IMR-90 (cell line): ENCODE measurements around the gene PDGFA. TPM values are rescaled to one million over a fixed set of nuclear protein-coding genes. Genes with fewer than 3 reads are reported as not detected.

Source experiments
- ATAC-seq: fragments of 200-7000 bp; cut with Tn5 transposase; 2 replicates; pipeline ENCODE4 v1.9.1; 2020; ENCODE audit warnings: low read depth, mild to moderate bottlenecking, moderate library complexity
- BruUV-seq: library from RNA; stranded (reverse); fragments of 400-500 nt; replicated peaks from 2 replicates; lab custom pipeline; 2021; lab: Mats Ljungman, UMichigan
- CTCF ChIA-PET: fragments of 300-600 bp; formaldehyde crosslinking; extraction: SDS; loops from one replicate; lab custom pipeline; 2021; ENCODE audit warnings: antibody characterized with exemption; lab: Yijun Ruan, JAX
- POLR2A ChIA-PET: fragments of 300-600 bp; sonication (Branson Sonifier 250); formaldehyde crosslinking; loops from one replicate; lab custom pipeline; 2022; ENCODE audit warnings: antibody characterized with exemption; ENCODE audit not compliant: unreplicated experiment; lab: Charles Lee
- DNase-seq: peaks from one replicate; pipeline ENCODE4 v3.0.0; 2013
- H2AFZ ChIP-seq: replicated peaks from 2 replicates; pipeline ENCODE3; 2013; ENCODE audit warnings: low read length, mild to moderate bottlenecking; ENCODE audit not compliant: poor library complexity
- H2AK5ac ChIP-seq: 2 replicates; pipeline ENCODE4 v1.6.1; 2013; ENCODE audit warnings: low read depth, low read length, inconsistent platforms
- H2AK9ac ChIP-seq: replicated peaks from 2 replicates; pipeline ENCODE3; 2013; ENCODE audit warnings: mild to moderate bottlenecking, low read depth, low read length, moderate library complexity; ENCODE audit not compliant: poor library complexity
- H2BK120ac ChIP-seq: 2 replicates; pipeline ENCODE4 v1.6.1; 2013; ENCODE audit warnings: low read depth, low read length, inconsistent platforms
- H2BK15ac ChIP-seq: 3 replicates; pipeline ENCODE4 v1.6.1; 2013; ENCODE audit warnings: low read depth, low read length, inconsistent platforms
- H2BK20ac ChIP-seq: 2 replicates; pipeline ENCODE4 v1.6.1; 2013; ENCODE audit warnings: low read depth, mild to moderate bottlenecking, inconsistent platforms, low read length, moderate library complexity
- H2BK5ac ChIP-seq: 2 replicates; pipeline ENCODE4 v1.6.1; 2013; ENCODE audit warnings: mild to moderate bottlenecking, low read depth, low read length, inconsistent platforms; ENCODE audit not compliant: poor library complexity, severe bottlenecking
- H3K14ac ChIP-seq: replicated peaks from 2 replicates; pipeline ENCODE4 v1.6.1; 2013; ENCODE audit warnings: low read depth, low read length, inconsistent platforms
- H3K18ac ChIP-seq: 2 replicates; pipeline ENCODE4 v1.6.1; 2013; ENCODE audit warnings: low read depth, low read length, control low read depth
- H3K23ac ChIP-seq: 2 replicates; pipeline ENCODE4 v1.6.1; 2013; ENCODE audit warnings: low read depth, low read length, inconsistent platforms
- H3K27ac ChIP-seq: 2 replicates; pipeline ENCODE4 v1.5.1; 2013; ENCODE audit warnings: mild to moderate bottlenecking, control low read depth, low read length; ENCODE audit not compliant: insufficient read depth
- H3K27me3 ChIP-seq: 2 replicates; pipeline ENCODE4 v1.6.1; 2013; ENCODE audit warnings: low read length; ENCODE audit not compliant: control insufficient read depth, insufficient read depth
- H3K36me3 ChIP-seq: 2 replicates; pipeline ENCODE4 v1.6.1; 2013; ENCODE audit warnings: low read length, mixed read lengths; ENCODE audit not compliant: control insufficient read depth, insufficient read depth
- H3K4ac ChIP-seq: 2 replicates; pipeline ENCODE4 v1.6.1; 2013; ENCODE audit warnings: low read depth, low read length, inconsistent platforms
- H3K4me1 ChIP-seq: 2 replicates; pipeline ENCODE4 v1.6.1; 2013; ENCODE audit warnings: low read length, mixed read lengths; ENCODE audit not compliant: control insufficient read depth, insufficient read depth
- H3K4me2 ChIP-seq: 2 replicates; pipeline ENCODE4 v1.6.1; 2013; ENCODE audit warnings: low read depth, mild to moderate bottlenecking, control low read depth, low read length, moderate library complexity
- H3K4me3 ChIP-seq: 2 replicates; pipeline ENCODE4 v1.5.1; 2013; ENCODE audit warnings: low read depth, mild to moderate bottlenecking, control low read depth, low read length, moderate library complexity; ENCODE audit not compliant: insufficient read depth
- H3K56ac ChIP-seq: 2 replicates; pipeline ENCODE4 v1.6.1; 2013; ENCODE audit warnings: low read length, inconsistent platforms; ENCODE audit not compliant: insufficient read depth; ENCODE audit errors: extremely low read depth
- H3K79me1 ChIP-seq, 2 experiments: 2 replicates each; pipeline ENCODE4 v1.6.1; 2013; ENCODE audit warnings: low read length in 2 of 2, inconsistent platforms in 1 of 2, low read depth in 1 of 2
- H3K9ac ChIP-seq: 2 replicates; pipeline ENCODE4 v1.6.1; 2013; ENCODE audit warnings: low read depth, low read length, control low read depth
- H3K9me1 ChIP-seq: 2 replicates; pipeline ENCODE4 v1.6.1; 2013; ENCODE audit warnings: low read length, inconsistent platforms; ENCODE audit not compliant: insufficient read depth
- H3K9me3 ChIP-seq: 2 replicates; pipeline ENCODE4 v1.6.1; 2013; ENCODE audit warnings: low read length; ENCODE audit not compliant: control insufficient read depth, insufficient read depth
- H4K20me1 ChIP-seq: 2 replicates; pipeline ENCODE4 v1.6.1; 2013; ENCODE audit warnings: low read length, inconsistent platforms; ENCODE audit not compliant: insufficient read depth
- H4K5ac ChIP-seq: 2 replicates; pipeline ENCODE4 v1.6.1; 2013; ENCODE audit warnings: mild to moderate bottlenecking, low read depth, low read length, control low read depth
- H4K8ac ChIP-seq, 2 experiments: 2 replicates each; pipeline ENCODE4 v1.6.1; 2013; ENCODE audit warnings: low read depth in 2 of 2, low read length in 2 of 2, control low read depth in 1 of 2, inconsistent platforms in 1 of 2
- H4K91ac ChIP-seq: 2 replicates; pipeline ENCODE4 v1.6.1; 2013; ENCODE audit warnings: low read depth, low read length, inconsistent platforms; ENCODE audit not compliant: insufficient read depth
- CEBPB ChIP-seq: IDR thresholded peaks from 2 replicates; pipeline ENCODE4 v1.6.1; 2012; ENCODE audit warnings: low read depth, low read length, improper control_type of control experiment
- CHD1 ChIP-seq: IDR thresholded peaks from 2 replicates; pipeline ENCODE4 v1.6.1; 2012; ENCODE audit warnings: low read depth, low read length, improper control_type of control experiment
- CTCF ChIP-seq: conservative IDR thresholded peaks from 2 replicates; pipeline ENCODE4 v1.5.1; 2012; ENCODE audit warnings: mild to moderate bottlenecking, low read depth, low read length, improper control_type of control experiment
- ELK1 ChIP-seq: fragments of 150-350 bp; IDR thresholded peaks from 2 replicates; pipeline ENCODE4 v1.6.1; 2016; ENCODE audit warnings: low read depth, mild to moderate bottlenecking, low read length, moderate library complexity, borderline replicate concordance
- MAFK ChIP-seq: IDR thresholded peaks from 2 replicates; pipeline ENCODE4 v1.6.1; 2012; ENCODE audit warnings: low read depth, low read length, improper control_type of control experiment
- MAZ ChIP-seq: IDR thresholded peaks from 2 replicates; pipeline ENCODE4 v1.6.1; 2012; ENCODE audit warnings: low read depth, mild to moderate bottlenecking, low read length, improper control_type of control experiment, moderate library complexity, borderline replicate concordance
- MXI1 ChIP-seq: IDR thresholded peaks from 2 replicates; pipeline ENCODE4 v1.6.1; 2012; ENCODE audit warnings: low read depth, mild to moderate bottlenecking, low read length, moderate library complexity, borderline replicate concordance
- NFE2L2 ChIP-seq: fragments of 150-350 bp; IDR thresholded peaks from 2 replicates; pipeline ENCODE4 v1.6.1; 2016; ENCODE audit warnings: low read depth, mild to moderate bottlenecking, low read length
- POLR2A ChIP-seq: IDR thresholded peaks from 2 replicates; pipeline ENCODE4 v1.6.1; 2012; ENCODE audit warnings: mild to moderate bottlenecking, low read depth, low read length
- RAD21 ChIP-seq: IDR thresholded peaks from 2 replicates; pipeline ENCODE4 v1.6.1; 2012; ENCODE audit warnings: low read length, improper control_type of control experiment
- RCOR1 ChIP-seq: IDR thresholded peaks from 2 replicates; pipeline ENCODE4 v1.6.1; 2012; ENCODE audit warnings: mild to moderate bottlenecking, low read length, improper control_type of control experiment; ENCODE audit not compliant: insufficient replicate concordance
- RFX5 ChIP-seq: IDR thresholded peaks from 2 replicates; pipeline ENCODE4 v1.8.0; 2012; ENCODE audit warnings: low read depth, mild to moderate bottlenecking, low read length, moderate library complexity
- SMC3 ChIP-seq: fragments of 150-350 bp; IDR thresholded peaks from 2 replicates; pipeline ENCODE4 v1.6.1; 2016; ENCODE audit warnings: low read depth, mild to moderate bottlenecking, antibody characterized with exemption, low read length, moderate library complexity
- WGBS, 2 experiments: methylation state at CpG; one replicate each; pipeline versions ENCODE4 v1.1.5 to v1.1.7; 2013; ENCODE audit warnings: missing lambda C conversion rate in 2 of 2; ENCODE audit not compliant: insufficient read length in 1 of 2; ENCODE audit errors: extremely low coverage in 2 of 2; 5-methylcytosine and 5-hydroxymethylcytosine counted together
- dilution Hi-C: fragments of 300-500 bp; cut with HindIII; formaldehyde crosslinking; loops from one replicate; pipeline ENCODE4 v1.14.3; 2018; ENCODE audit warnings: low sequenced_read_pairs; ENCODE audit not compliant: unreplicated experiment
- in situ Hi-C: fragments of 300-500 bp; cut with MboI; formaldehyde crosslinking; loops from 3 replicates; pipeline ENCODE4 v1.14.3; 2019; ENCODE audit warnings: low sequenced_read_pairs, inconsistent platforms, mixed read lengths
- intact Hi-C: fragments of 100-400 bp; cut with micrococcal nuclease; formaldehyde crosslinking; loops from 2 replicates; pipeline ENCODE4 v1.10.0; 2022
- polyA plus RNA-seq, 3 experiments: library from polyadenylated mRNA; depleted of rRNA; stranded (reverse); fragments of >200 nt; gene quantifications; 2 replicates each; pipeline ENCODE4 v1.2.3, GENCODE V29; 2012; ENCODE audit warnings: low replicate concordance in 1 of 3
- total RNA-seq: library from RNA; depleted of rRNA; stranded (reverse); fragments of >200 nt; gene quantifications from 2 replicates; pipeline ENCODE4 v1.2.3, GENCODE V29; 2012

PDGFA gene
- total and polyA plus RNA-seq, 2 of the 4 experiments (the other 2 are of a cell fraction), result 3.3 to 3.8 TPM

DNA sequence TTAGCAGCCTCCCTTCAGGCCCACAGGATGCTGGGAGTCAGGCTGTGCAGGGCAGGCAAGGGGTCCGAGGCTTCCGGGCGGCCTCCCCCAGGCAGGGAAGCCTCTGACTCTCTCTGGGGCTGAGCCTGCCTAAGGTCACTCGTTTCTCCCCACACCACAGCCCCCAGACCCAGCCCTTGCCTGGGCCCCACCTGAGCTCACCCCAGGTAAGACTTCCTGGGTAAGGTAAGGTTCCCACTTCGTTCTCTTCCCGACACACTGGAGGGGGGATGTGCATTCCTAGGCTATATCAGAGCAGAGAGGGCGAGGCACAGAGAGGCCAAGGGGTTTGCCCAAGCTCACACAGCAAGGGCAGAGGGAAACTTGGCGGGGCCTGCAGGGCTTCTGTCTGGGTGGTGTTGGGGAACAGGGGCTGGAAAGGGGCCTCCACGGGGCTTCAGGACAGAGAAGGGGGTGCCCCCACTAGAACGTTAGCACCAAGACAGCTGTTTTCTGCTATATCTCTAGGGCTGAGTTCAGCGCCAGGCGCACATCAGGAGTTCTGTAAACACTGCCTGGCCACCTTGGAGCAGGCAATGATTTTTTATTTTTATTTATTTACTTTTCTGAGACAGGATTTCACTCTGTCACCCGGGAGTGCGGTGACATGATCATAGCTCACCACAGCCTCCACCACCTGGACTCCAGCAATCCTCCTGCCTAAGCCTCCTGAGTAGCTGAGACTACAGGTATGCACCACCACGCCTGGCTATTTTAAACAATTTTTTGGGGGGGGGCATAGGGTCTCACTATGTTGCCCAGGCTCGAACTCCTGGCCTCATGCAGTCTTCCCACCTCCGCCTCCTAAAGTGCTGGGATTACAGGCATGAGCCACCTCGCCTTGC is 24.9 kb upstream of the PDGFA start:
- H3K4me1 ChIP-seq, result peaks cover 21% of the 10 kb centered on the region
- no peak overlapping the region for H2BK20ac ChIP-seq
- H2BK5ac ChIP-seq, result no peak overlapping the region
- H3K4me3 ChIP-seq, result no peak overlapping the region
- H3K36me3 ChIP-seq, result no peaks in the 10 kb centered on the region
- H3K27ac ChIP-seq, result no peak overlapping the region
- in situ Hi-C loops (no loop called here), intact Hi-C loops (no loop called here), dilution Hi-C loops (no loop called here)
- no peak overlapping the region for H3K56ac ChIP-seq
- 0 out of 2 replicates have a peak overlapping the region, but pooled peaks have one; percentile 99 for H3K4ac ChIP-seq
- WGBS, 2 experiments, result 100% methylated on average over 2 of the region's 18 CpGs; no CpG with 5 or more reads in 1 of the 2 experiments
- H2BK15ac ChIP-seq, result no peak overlapping the region
- DNase-seq (no peak), ATAC-seq (no peak)
- no peaks in the 10 kb centered on the region for H3K9me3 ChIP-seq
- H4K5ac ChIP-seq, result no peak overlapping the region
- H3K18ac ChIP-seq, result no peak overlapping the region
- TF ChIP-seq CEBPB (no peak), MXI1 (no peak), NFE2L2 (no peak), CHD1 (no peak), POLR2A (no peak), CTCF (no peak), MAZ (no peak), ELK1 (no peak), RCOR1 (no peak), MAFK (no peak), RAD21 (no peak), RFX5 (no peak), SMC3 (no peak)
- BruUV-seq, result no TSS peak
- H3K27me3 ChIP-seq, result no peaks in the 10 kb centered on the region
- ChIA-PET POLR2A (no interaction called here), CTCF (no interaction called here)
- H2AFZ ChIP-seq, result peak overlapping the region; percentile 28
- no peak overlapping the region for H3K23ac ChIP-seq
- no peak overlapping the region for H3K14ac ChIP-seq
- H2AK5ac ChIP-seq, result peak overlapping the region; percentile 52; the same call in 1 of the 2 replicates
- peaks cover 12% of the 10 kb centered on the region for H3K9me1 ChIP-seq
- no peak overlapping the region; the same call in 1 of the 2 replicates for H4K91ac ChIP-seq
- no peak overlapping the region for H3K9ac ChIP-seq
- H4K20me1 ChIP-seq, result no peaks in the 10 kb centered on the region
- no peak overlapping the region for H4K8ac ChIP-seq
- H2BK120ac ChIP-seq, result peak overlapping the region; percentile 53
- H3K4me2 ChIP-seq, result no peak overlapping the region
- no peaks in the 10 kb centered on the region for H3K79me1 ChIP-seq
- no peak overlapping the region for H2AK9ac ChIP-seq
